GM19438 (cell line): ENCODE results near the gene TBX21.

Experiments
- ATAC-seq: cut with Tn5 transposase; IDR thresholded peaks from one replicate; pipeline ENCODE4 v1.9.1; 2021; ENCODE audit warnings: low read depth; ENCODE audit not compliant: unreplicated experiment

The TBX21 gene

GRCh38 chr17:47712330-47713023 lies 20.6 kb upstream of the TBX21 start:
- ATAC-seq: no peak

DNA sequence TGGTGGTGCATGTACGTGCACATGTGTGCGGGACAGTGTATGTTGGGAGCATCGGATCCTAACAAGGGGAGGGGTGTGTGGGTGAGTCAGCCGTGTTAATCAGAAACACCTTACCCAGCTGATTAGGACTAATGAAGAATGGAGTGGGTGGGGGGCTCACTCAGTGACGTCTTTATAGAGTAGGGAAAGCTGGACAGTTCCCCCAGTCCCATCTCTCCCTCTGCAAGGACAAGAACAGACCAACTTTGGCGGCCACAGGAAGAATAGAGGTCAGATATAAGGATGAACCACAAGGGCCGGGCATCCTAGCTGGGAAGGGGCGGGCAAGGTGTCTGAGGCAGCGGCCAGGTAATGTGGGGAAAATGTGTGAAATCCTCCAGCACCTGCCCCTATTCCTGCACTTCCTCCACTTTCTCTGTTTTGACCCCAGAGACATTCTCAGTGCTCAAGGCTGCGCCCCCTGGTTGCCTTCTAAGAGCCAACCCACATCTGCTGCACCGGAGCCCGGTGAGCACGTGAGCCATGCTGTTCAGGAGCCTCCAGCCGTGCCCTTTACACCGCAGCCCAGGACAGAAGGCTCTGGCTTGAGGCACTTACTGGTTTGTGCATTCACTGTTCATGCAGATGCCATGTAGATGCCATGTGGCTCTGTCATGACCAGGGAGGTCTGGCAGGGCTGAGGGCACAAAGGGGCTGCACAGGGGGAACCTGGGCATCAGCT lies 18.9 kb upstream of the TBX21 start:
- ATAC-seq: no peak

- ATAC-seq: no peak
These were observed 18.2 kb upstream of the TBX21 start for GRCh38 chr17:47714773-47715396.

DNA sequence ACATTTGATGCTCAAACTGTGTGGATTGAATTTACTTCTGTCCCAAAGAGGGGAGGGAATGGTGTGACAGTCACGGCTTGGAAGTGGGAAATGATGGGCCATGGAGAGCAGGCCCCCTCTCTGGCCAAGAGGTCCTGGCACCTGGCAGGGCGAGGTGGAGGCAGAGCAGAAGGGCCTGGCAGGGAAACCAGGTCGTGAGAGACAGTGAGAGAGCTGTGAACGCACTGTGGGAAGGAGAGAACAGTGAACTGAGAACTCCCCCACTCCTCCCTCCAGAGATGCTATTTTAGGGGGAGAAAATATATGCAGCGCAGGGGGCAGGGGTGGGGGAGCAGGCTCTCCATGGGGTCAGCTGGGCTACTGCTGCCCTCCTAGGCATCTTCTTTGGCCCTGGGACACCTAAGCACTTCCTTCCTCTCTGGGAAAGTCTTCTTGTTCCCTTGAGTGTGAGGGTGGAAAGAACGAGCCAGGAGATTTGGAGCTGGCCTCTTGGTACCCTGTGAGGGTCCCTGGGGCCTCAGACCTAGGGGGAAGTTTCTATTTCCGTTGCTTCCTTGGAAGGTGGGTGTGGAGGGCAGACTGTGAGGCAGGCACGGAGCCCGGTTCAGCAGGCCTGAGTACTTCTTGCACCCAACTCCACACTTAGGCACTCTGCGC lies 17.2 kb upstream of the TBX21 start:
- no peak for ATAC-seq

DNA sequence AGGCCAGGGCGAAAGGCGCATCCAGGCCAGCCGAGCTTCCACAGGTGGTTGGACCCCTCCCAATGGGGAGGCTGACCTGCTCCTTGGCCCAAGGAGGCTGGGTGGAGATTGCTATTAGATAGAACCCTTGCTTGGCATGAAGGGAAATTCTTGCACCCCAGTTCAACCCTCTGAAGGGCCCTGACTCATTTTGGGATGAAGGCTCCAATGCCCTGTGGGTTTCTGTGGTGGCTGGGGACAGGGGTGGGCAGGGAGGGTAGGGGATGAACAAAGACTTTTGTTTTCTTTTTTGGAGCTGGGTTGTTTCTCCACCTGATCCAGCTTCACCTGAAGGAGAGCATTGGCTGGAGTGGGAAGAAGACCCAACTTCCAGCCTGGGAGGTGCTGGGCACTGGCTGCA lies 16.7 kb upstream of the TBX21 start:
- no peak for ATAC-seq

DNA sequence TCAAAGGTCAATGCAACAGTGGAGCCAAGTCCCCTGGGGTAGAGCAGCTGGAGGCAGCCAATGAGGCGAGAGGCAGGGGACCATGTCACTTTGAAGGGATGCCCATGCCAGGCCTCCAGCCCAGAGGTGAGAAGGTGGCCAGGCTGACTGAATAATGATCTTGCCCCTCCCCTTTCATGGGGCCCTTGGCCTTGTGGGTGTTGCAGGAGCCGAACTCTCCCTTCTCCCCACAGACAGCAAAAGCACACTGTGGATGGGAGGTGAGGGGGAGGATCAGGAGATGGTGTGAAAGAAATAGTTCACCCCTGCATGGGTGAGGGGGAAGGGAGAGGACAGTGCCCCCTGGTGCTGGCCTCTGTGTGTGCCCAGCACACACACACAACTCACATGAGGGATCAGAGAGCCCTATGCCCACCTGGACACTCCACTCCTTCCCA lies 15.8 kb upstream of the TBX21 start:
- ATAC-seq: no peak

GRCh38 chr17:47717979-47718621 lies 14.9 kb upstream of the TBX21 start:
- no peak for ATAC-seq

DNA sequence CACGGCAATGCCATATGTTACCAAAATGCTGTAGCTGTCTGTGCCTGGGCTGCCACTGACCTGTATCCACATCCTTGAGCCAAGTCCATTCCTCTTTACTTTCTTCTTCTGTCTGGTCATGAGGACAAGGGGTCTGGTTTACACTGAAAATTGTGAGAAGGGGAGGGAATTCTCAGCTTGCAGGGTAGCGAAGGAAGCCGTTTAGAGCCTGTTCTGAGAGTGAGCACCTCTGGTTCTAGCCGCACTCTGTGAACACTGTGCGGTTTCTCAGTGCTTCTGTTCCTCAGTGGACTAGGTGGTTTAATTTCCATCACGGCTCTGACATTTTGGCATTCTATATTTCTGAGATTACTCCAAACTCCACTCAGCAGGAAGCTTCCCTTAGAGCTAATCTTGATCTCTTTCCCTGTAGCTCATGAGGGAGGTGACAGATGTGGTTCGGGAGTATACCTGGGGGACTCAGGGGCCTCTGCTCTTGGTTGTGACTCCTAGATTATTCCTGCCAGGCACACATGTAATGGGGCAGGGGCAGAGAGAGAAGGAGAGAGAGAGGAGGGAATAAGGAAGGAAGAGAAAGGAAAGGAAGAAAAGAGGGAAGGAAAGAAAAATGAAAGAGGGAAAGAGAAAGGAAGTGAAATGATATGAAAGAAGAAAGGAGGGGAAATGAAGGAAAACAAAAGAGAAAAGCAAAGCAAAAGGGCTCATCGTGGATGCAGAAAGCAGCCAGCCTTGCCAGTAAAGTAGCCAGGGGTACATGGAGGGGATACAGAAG lies 14.2 kb upstream of the TBX21 start:
- no peak for ATAC-seq

DNA sequence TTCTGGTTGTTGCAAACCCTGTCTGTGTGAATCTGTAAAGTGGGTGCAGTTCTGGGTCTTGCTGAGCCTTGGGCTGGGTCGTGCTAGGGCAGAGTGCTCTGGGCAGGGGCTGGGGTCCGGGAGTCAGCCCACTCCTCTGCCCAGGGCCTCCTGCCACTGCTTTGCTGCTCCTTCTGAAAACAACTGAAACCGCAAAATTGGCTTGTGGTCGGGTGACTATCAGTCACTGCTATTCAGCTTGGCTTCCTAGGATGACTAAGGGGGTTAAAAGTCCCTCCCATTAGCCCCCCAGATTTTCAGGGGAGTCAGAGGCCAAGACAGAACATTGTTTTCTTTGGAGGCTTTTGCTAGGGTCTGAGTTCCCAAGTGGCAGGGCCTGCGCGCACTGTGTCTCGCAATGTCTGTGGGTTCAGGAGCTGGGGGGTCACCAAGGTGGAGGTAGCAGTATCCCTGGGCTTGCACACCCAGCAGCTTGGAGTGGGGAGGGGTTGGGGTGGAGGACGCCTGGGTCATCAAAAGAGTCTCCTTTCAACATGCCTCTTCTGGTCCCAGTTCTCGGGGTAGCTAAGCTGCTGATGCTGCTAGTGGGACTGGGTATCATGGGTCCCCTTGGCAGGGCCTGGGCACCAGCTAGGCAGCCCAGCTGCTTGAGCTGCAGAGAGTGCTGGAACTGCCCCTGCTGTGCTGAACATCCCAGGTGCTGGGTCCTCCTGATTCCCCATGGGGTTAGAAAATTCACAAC lies 13.5 kb upstream of the TBX21 start:
- ATAC-seq: no peak

- no peak for ATAC-seq
These were observed 12.8 kb upstream of the TBX21 start for GRCh38 chr17:47720196-47720595.

GRCh38 chr17:47720754-47721533 lies 12.1 kb upstream of the TBX21 start:
- ATAC-seq: no peak

DNA sequence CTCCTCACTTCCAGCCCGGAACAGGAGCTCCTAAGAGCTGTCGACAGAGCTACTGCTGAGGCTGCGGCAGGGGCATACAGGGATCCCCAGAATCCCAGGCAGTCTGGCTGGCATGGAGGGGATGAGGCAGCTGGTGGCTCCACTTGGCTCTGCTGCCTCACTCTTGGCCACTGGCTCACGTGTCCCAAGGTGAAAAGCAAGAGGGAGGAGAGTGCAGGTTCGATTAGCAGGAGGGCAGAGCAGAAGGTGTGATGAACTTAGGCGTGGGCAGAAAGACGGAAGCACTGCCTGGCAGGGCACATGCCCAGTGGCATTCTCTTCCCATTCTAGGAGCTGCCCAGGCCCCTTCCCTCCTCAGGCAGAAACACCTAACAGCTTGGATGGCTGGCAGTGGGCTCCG lies 11.3 kb upstream of the TBX21 start:
- no peak for ATAC-seq

DNA sequence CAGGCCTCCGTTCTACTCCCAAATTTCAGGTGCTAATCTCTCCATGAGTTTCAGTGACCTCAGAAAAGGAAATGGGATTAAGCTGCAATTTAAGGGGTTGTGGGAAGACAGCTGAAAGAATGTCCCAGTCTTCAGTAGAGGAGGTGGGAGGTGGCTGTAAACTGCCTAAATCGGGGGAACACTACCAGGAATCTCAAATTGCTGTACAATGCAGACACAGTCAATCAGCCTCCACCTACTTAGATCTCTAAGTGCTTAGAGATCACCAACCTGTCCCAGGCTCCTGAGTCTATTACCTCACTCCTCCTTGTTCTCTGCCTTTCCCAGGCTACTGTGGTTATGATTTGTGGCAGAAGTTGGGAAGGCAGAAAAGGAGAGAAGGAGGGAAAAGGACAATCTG lies 8.3 kb upstream of the TBX21 start:
- ATAC-seq: no peak

GRCh38 chr17:47725446-47726111 lies 7.5 kb upstream of the TBX21 start:
- no peak for ATAC-seq

DNA sequence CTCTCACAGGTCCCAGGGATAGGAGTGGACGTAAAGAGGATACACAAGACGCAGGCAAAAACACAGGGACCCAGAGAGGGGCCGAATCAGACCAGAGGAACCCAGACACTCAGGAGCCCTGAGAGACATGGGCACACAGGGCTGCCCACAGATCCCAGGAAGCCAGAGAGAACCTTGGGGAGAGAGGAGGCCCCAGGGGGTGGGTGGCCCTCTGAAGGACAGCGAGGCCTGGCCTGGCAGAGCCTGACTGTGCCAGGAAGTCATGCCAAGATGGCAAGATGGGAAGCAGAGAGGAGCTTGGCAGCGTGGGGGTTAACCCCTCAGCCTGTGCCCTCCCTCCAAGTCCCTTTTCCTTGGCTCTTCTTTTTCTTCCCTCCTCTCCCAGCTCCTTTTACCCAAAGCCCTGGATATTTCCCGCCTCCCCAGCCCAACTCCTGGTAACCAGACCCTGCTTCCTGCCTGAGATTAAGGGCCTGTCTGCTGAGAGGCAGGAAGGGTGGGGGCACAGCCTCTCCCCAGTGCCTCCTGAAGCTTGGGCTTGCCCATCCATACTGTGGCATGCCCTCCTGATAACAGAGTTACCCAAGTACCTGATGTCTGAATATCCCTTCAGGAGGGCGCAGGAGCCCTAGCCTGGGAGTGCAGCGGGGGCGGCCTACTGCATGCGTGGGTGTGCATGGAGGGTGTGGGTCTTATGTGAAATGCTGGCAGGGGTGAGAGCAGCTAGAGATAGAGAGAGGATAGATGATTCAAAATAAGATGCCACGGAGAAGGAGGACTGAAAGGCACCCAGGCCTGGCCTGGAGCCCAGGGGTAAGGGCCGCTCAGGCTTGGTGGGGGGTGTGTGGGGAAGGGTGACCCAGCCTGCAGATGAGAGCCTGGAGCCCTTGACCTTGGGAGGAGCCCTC lies 6.0 kb upstream of the TBX21 start:
- ATAC-seq: no peak

- no peak for ATAC-seq
These were observed 5.4 kb upstream of the TBX21 start for GRCh38 chr17:47727704-47728036.

DNA sequence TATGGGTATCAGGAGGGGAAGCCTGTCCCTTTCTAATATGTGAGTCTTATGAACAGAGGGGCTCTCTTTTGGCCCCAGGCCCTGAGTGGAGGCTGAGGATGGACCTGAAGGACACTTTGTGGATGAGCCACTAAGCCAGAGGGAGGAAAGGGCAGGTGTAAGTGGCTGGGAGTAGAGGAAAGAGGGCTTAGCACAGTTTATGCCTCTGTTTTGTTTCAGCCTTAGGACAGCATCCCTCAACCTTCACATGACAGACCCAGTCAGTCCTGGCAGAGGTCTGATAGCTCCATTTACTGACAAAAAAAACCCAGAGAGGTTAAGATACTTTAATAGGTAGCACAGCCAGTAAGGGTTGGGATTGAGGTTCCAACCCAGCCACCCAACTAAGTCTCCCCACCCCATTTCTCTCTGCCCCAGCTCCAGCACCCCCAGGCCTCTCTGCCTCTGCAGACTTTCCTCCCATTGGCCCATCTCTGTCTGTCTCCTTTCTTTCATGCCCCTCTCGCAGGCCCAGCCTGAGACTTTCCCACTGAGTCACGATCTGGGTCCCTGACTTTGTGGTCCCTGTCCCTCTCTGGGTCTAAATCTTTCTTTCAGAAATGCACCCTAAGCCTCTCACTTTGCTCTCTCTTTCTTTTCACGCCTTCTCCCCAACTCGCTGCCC lies 4.7 kb upstream of the TBX21 start:
- no peak for ATAC-seq
